Islet of Langerhans (tissue), 1 donor: ENCODE data around the gene SDHAF2.
"Not testable (repeated sequence)": the region's sequence is repeated elsewhere in the genome, so short reads cannot be mapped to it uniquely, and the experiment has no call there.

Experiments
- FAIRE-seq: peaks from one replicate; lab custom pipeline; 2011; peaks lifted over from hg19 to GRCh38; lab: Jason Lieb, UNC

Gene SDHAF2

DNA sequence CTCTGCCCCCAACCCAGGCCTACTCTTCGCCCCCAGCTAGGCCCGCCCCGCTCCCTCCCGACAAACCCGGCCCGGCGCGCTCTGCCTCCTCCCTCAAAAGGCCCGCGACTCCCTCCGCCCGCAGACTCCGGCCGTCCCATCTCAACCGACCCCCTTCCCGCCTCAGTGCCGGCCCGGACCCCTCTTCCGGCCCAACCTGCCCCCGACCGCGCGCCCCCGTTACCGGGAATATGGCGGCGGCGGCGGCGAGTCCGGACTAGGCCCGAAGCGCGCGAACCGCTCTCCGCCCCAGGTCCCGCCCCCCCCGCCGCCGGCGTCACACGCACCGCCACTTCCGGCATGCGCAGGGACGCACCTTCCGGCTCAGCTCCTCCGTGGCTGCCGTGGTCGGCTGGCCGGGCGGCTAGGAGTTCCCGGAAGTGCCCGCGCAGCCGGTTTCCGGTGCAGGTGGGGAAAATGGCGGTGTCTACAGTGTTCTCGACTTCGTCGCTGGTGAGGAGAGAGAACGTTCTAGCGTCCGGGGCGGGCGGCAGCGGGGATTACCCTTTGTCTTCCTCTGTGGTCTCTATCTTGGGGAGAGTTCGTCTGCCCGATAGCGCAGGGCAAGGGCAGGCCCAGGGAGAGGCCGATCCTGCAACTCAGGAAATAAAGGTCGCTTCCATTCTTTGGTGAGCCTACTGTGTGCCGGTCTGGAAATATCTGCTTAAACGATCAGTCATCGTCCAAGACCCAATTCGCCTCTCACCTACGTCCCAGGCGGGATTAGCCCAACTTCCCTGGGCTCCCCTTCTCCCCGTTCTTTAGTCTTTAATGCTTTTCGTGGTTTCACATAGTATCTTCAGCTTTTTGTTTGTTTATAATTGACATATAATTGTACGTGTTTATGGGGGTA lies at the start of gene SDHAF2, which contains the start of gene CPSF7:
Gene SDHAF2, plus strand, starts transcription at position 434 of the 892 bp plus-strand sequence. Its CDS starts 23 bp downstream, at position 457.
Gene CPSF7, minus strand, starts transcription at position 285 of the 892 bp plus-strand sequence. CDS start 740 bp downstream, outside the sequence.
- no peak for FAIRE-seq

GRCh38 chr11:61380884-61381283 lies 49.0 kb upstream of the SDHAF2 start:
- no peak for FAIRE-seq

DNA sequence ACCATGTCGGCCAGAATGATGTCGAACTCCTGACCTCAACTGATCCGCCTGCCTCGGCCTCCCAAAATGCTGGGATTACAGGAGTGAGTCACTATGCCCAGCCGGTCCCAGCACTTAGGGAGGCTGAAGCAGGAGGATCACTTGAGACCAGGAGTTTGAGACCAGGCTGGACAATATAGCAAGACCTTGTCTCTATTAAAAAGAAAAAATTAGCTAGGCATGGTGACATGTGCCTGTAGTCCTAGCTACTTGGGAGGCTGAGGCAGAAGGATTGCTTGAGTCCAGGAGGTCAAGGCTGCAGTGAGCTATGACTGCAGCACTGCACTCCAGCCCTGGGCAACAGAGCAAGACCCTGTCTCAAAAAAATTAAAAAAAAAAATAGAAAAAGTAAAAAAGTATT lies 46.1 kb upstream of the SDHAF2 start:
- FAIRE-seq, result not testable (repeated sequence)

- no peak for FAIRE-seq
These were observed 45.4 kb upstream of the SDHAF2 start for GRCh38 chr11:61384271-61385242.

GRCh38 chr11:61390161-61390560 lies 39.8 kb upstream of the SDHAF2 start:
- no peak for FAIRE-seq

- no peak for FAIRE-seq
These were observed 36.8 kb upstream of the SDHAF2 start for GRCh38 chr11:61392981-61393595.

DNA sequence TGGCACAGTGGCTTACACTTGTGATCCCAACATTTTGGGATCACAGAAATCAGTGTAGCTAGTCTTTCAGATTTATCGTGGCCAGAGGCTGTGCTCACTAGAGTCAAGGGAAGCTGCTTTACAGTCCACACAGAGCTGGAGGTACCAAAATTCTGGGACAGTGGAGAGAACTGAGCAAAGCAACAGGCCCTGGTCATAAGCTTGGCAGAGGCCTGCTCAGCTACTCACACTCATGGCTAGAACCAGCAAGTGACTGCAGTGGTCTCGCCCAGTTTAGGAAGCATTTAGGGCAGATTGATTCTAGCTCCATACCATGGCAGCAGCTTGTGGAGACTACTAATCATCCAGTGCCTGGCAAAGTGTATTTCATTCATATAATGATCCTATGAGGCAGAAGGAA lies 28.8 kb upstream of the SDHAF2 start:
- no peak for FAIRE-seq

- FAIRE-seq, result no peak
These were observed 28.4 kb upstream of the SDHAF2 start for GRCh38 chr11:61401573-61401972.

DNA sequence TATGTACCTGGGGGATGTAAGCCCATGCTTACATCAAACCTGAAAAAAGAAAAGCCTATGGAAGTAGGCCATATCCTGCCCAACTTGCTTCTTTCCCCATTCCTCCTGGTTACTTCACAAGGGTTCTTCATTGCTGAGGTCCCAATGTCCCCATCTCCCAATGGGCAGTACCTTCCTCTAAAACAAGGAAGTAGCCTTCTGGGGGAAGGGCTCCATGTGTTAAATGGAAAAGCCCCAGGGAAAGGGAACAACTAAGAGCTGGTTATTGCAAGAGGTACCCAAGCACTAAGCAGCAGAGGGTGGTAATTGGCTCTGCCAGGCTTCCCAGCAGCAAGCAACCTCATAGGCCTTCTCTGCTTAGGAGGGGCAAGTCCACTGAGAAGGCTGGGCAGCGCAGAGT lies 26.3 kb upstream of the SDHAF2 start:
- FAIRE-seq, result no peak

- FAIRE-seq, result no peak
These were observed 25.8 kb upstream of the SDHAF2 start for GRCh38 chr11:61404103-61404502.

GRCh38 chr11:61404641-61405040 lies 25.3 kb upstream of the SDHAF2 start:
- no peak for FAIRE-seq

GRCh38 chr11:61406067-61406466 lies 23.9 kb upstream of the SDHAF2 start:
- no peak for FAIRE-seq

- no peak for FAIRE-seq
These were observed 22.8 kb upstream of the SDHAF2 start for GRCh38 chr11:61406991-61407728.

- FAIRE-seq, result no peak
These were observed 18.3 kb upstream of the SDHAF2 start for GRCh38 chr11:61411589-61411988.

GRCh38 chr11:61413496-61413895 lies 16.4 kb upstream of the SDHAF2 start:
- no peak for FAIRE-seq

- FAIRE-seq, result no peak
These were observed 15.4 kb upstream of the SDHAF2 start for GRCh38 chr11:61414547-61414946.

DNA sequence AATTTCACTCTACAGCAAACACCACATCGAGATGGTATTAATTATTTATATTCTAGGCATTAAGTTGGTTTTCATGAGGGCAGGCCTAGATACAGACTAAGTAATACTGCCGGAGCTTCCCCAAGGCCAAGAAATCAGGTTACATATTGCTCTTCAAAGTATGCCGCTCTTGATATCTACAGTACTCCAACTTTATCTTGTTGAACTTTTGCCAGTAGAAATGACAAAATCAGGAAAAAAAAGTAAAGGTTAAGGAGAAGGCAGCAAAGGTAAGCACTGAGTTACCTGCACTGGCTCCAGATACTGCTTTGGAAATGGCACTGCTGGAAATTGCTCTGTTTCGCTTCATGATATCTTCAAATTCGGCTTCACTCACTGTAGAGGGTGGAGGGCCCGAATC lies 14.5 kb upstream of the SDHAF2 start:
- FAIRE-seq, result no peak

GRCh38 chr11:61416941-61417340 lies 13.0 kb upstream of the SDHAF2 start:
- no peak for FAIRE-seq

GRCh38 chr11:61417670-61418069 lies 12.3 kb upstream of the SDHAF2 start:
- FAIRE-seq, result no peak

DNA sequence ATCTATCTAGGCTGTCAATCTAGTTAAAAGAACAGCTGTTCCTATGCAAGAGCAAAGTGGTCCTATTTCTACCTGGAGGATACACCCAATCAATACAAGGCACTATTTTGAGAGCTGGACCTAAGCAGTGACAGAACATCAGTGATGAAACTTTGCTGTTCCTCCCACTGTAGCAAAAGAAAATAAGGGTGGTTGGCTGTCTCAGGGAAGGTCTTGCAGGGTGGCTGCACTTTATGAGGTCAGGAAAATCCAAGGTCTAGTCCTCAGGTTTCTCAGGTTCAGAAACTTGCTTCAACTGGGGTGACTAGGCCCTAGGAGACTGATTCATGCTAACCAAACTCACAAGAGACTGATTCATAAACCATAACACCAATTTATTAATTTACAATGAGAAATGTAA lies 11.8 kb upstream of the SDHAF2 start:
- FAIRE-seq, result no peak

DNA sequence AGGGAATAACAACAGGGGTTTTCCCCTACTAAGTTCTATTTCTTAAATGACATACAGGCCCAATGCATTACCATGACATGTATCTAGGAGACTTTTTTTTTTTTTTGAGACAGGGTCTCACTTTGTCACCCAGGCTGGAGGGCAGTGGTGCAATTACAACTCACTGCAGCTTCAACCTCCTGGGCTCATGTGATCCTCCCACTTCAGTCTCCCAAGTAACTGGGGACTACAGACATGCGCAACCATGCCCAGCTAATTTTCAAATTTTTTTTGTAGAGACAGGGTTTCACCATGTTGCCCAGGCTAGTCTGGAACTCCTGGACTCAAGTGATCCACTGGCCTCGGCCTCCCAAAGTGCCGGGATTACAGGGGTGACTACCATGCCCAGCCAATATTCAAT lies 7.7 kb upstream of the SDHAF2 start:
- no peak for FAIRE-seq
